Stimulated activated CD4-positive, alpha-beta T cell treated with anti-CD3 and anti-CD28 coated beads, Interleukin-2, amount 100 ng/mL, for 4 hours (primary cell): ENCODE data around the gene TALDO1.
"Not testable (repeated sequence)": the region's sequence is repeated elsewhere in the genome, so short reads cannot be mapped to it uniquely, and the experiment has no call there.

Experiments
- DNase-seq: peaks from one replicate; pipeline ENCODE4 v3.0.0-alpha.2; 2020; ENCODE audit warnings: low read depth

TALDO1 gene

GRCh38 chr11:737366-737765 is 9.9 kb upstream of the TALDO1 start:
- no peak for DNase-seq

GRCh38 chr11:737899-738298 is 9.4 kb upstream of the TALDO1 start:
- not testable (repeated sequence) for DNase-seq

- DNase-seq, result no peak
These were observed 5.1 kb upstream of the TALDO1 start for GRCh38 chr11:742156-742546.

GRCh38 chr11:742571-743201 is 4.6 kb upstream of the TALDO1 start:
- no peak for DNase-seq

GRCh38 chr11:745428-745827 is 1.8 kb upstream of the TALDO1 start:
- DNase-seq, result no peak

- no peak for DNase-seq
These were observed 741 bp upstream of the TALDO1 start for GRCh38 chr11:746289-747157.

GRCh38 chr11:748007-748359 is 719 bp downstream of the TALDO1 start:
- DNase-seq, result no peak

GRCh38 chr11:749731-750130 is 2.5 kb downstream of the TALDO1 start:
- no peak for DNase-seq

- DNase-seq, result no peak
These were observed 13.0 kb downstream of the TALDO1 start for GRCh38 chr11:760236-760635.

GRCh38 chr11:761526-762108 is 14.4 kb downstream of the TALDO1 start:
- no peak for DNase-seq

GRCh38 chr11:762421-763072 is 15.3 kb downstream of the TALDO1 start:
- DNase-seq, result no peak

GRCh38 chr11:763073-763463 is 15.8 kb downstream of the TALDO1 start:
- DNase-seq, result no peak

- no peak for DNase-seq
These were observed 16.5 kb downstream of the TALDO1 start for GRCh38 chr11:763549-764321.

- DNase-seq, result no peak
These were observed 17.2 kb downstream of the TALDO1 start for GRCh38 chr11:764322-765024.

- peak; percentile 39 for DNase-seq
These were observed 17.9 kb downstream of the TALDO1 start for GRCh38 chr11:765025-765801.

- DNase-seq, result no peak
These were observed 18.5 kb downstream of the TALDO1 start for GRCh38 chr11:765802-766091.

GRCh38 chr11:766106-766935 is 19.1 kb downstream of the TALDO1 start:
- no peak for DNase-seq

GRCh38 chr11:766936-767210 is 19.6 kb downstream of the TALDO1 start:
- no peak for DNase-seq

- DNase-seq, result no peak
These were observed 20.0 kb downstream of the TALDO1 start for GRCh38 chr11:767238-767637.
